GM18520 (cell line): ENCODE results near the gene PLG.
"Not testable (repeated sequence)": the region's sequence is repeated elsewhere in the genome, so short reads cannot be mapped to it uniquely, and the experiment has no call there.

Experiments
- ATAC-seq: cut with Tn5 transposase; IDR thresholded peaks from one replicate; pipeline ENCODE4 v1.9.1; 2021; ENCODE audit not compliant: unreplicated experiment

Gene PLG

GRCh38 chr6:160774399-160774798, 72.4 kb downstream of the PLG start:
- ATAC-seq, result no peak

- no peak for ATAC-seq
Measured at GRCh38 chr6:160775792-160776580, 73.9 kb downstream of the PLG start.

- not testable (repeated sequence) for ATAC-seq
Measured at GRCh38 chr6:160779095-160779494, 77.1 kb downstream of the PLG start.

- ATAC-seq, result not testable (repeated sequence)
Measured at GRCh38 chr6:160780656-160781055, 78.6 kb downstream of the PLG start.

GRCh38 chr6:160781298-160781697, 79.3 kb downstream of the PLG start:
- ATAC-seq, result no peak

- no peak for ATAC-seq
Measured at GRCh38 chr6:160782228-160782627, 80.2 kb downstream of the PLG start.

GRCh38 chr6:160783741-160784140, 81.7 kb downstream of the PLG start:
- ATAC-seq, result no peak

- not testable (repeated sequence) for ATAC-seq
Measured at GRCh38 chr6:160788126-160788525, 86.1 kb downstream of the PLG start.

- ATAC-seq, result no peak
Measured at GRCh38 chr6:160788806-160789205, 86.8 kb downstream of the PLG start.

- ATAC-seq, result no peak
Measured at GRCh38 chr6:160789263-160790027, 87.4 kb downstream of the PLG start.

GRCh38 chr6:160790028-160790792, 88.2 kb downstream of the PLG start:
- no peak for ATAC-seq

- ATAC-seq, result peak; percentile 64
Measured at GRCh38 chr6:160791459-160791858, 89.4 kb downstream of the PLG start.

- peak; percentile 50 for ATAC-seq
Measured at GRCh38 chr6:160791981-160792418, 90.0 kb downstream of the PLG start.

- ATAC-seq, result no peak
Measured at GRCh38 chr6:160792708-160793107, 90.7 kb downstream of the PLG start.

- ATAC-seq, result no peak
Measured at GRCh38 chr6:160793652-160794051, 91.6 kb downstream of the PLG start.

GRCh38 chr6:160795721-160796120, 93.7 kb downstream of the PLG start:
- ATAC-seq, result no peak

GRCh38 chr6:160798625-160799024, 96.6 kb downstream of the PLG start:
- no peak for ATAC-seq

- no peak for ATAC-seq
Measured at GRCh38 chr6:160799801-160800506, 97.9 kb downstream of the PLG start.

GRCh38 chr6:160801418-160801817, 99.4 kb downstream of the PLG start:
- ATAC-seq, result no peak

- ATAC-seq, result not testable (repeated sequence)
Measured at GRCh38 chr6:160802049-160802448, 100.0 kb downstream of the PLG start.
